Endothelial cell of umbilical vein (primary cell): ENCODE data around the gene PHC2. TPM values are rescaled to one million over a fixed set of nuclear protein-coding genes. Genes with fewer than 3 reads are reported as not detected.

Source experiments
- BruUV-seq: library from RNA; stranded (reverse); fragments of 400-500 nt; replicated peaks from 2 replicates; lab custom pipeline; 2021; lab: Mats Ljungman, UMichigan
- CTCF ChIA-PET: fragments of 300-600, 350-600 bp; sonication (Branson Sonifier 250); formaldehyde crosslinking; loops from one replicate; lab custom pipeline; 2021; ENCODE audit warnings: antibody characterized with exemption, inconsistent platforms; lab: Charles Lee
- POLR2A ChIA-PET: fragments of 300-600, 350-600 bp; sonication (Branson Sonifier 250); formaldehyde crosslinking; loops from one replicate; lab custom pipeline; 2021; ENCODE audit warnings: antibody characterized with exemption, inconsistent platforms; lab: Charles Lee
- DNase-seq: peaks from one replicate; pipeline ENCODE4 v3.0.0-alpha.2; 2011; ENCODE audit warnings: low read depth, low spot score
- FAIRE-seq: peaks from 2 replicates; lab custom pipeline; 2011; peaks lifted over from hg19 to GRCh38; lab: Jason Lieb, UNC
- H2AFZ ChIP-seq: 2 replicates; pipeline ENCODE4 v1.6.0; 2012; ENCODE audit warnings: low read depth, low read length, control low read depth, inconsistent platforms
- H3K27ac ChIP-seq: 2 replicates; pipeline ENCODE4 v1.5.1; 2011; ENCODE audit warnings: low read depth, mild to moderate bottlenecking, control low read depth, low read length, moderate library complexity; ENCODE audit not compliant: insufficient read depth
- H3K27me3 ChIP-seq, 2 experiments: 2 replicates each; pipeline versions ENCODE4 v1.6.0 to v1.6.1; 2011; ENCODE audit warnings: low read length in 2 of 2, mixed read lengths in 1 of 2; ENCODE audit not compliant: control insufficient read depth in 2 of 2, insufficient read depth in 2 of 2
- H3K36me3 ChIP-seq, 2 experiments: 2 replicates in 1 of 2; 3 replicates in 1 of 2; pipeline ENCODE4 v1.5.1; 2011; ENCODE audit warnings: low read length in 2 of 2, mild to moderate bottlenecking in 1 of 2, moderate library complexity in 1 of 2; ENCODE audit not compliant: control insufficient read depth in 2 of 2, insufficient read depth in 2 of 2; ENCODE audit errors: extremely low read depth in 1 of 2
- H3K4me1 ChIP-seq: 3 replicates; pipeline ENCODE4 v1.5.1; 2011; ENCODE audit warnings: mild to moderate bottlenecking, low read length; ENCODE audit not compliant: control insufficient read depth, insufficient read depth; ENCODE audit errors: extremely low read depth
- H3K4me2 ChIP-seq: 2 replicates; pipeline ENCODE4 v1.6.1; 2011; ENCODE audit warnings: low read length, control low read depth, mixed read lengths; ENCODE audit not compliant: insufficient read depth
- H3K4me3 ChIP-seq, 3 experiments: fragments of 200-600 bp in 1 of 3; sonication (generic), shearing (Covaris generic) in 1 of 3; replicated peaks in 1 of 3; 2 replicates each; pipeline ENCODE4 v1.5.1; 2011 to 2016; ENCODE audit warnings: control low read depth in 3 of 3, low read length in 3 of 3, mild to moderate bottlenecking in 2 of 3, inconsistent platforms in 1 of 3, low read depth in 1 of 3, moderate library complexity in 1 of 3; ENCODE audit not compliant: insufficient read depth in 1 of 3
- H3K79me2 ChIP-seq: 2 replicates; pipeline ENCODE4 v1.6.0; 2012; ENCODE audit warnings: low read length, inconsistent platforms; ENCODE audit not compliant: control insufficient read depth, insufficient read depth
- H3K9ac ChIP-seq: replicated peaks from 2 replicates; pipeline ENCODE3; 2011; ENCODE audit warnings: low read length, control low read depth; ENCODE audit not compliant: insufficient read depth; ENCODE audit errors: extremely low read depth
- H3K9me1 ChIP-seq: replicated peaks from 3 replicates; pipeline ENCODE4 v1.6.0; 2011; ENCODE audit warnings: mild to moderate bottlenecking, low read length; ENCODE audit not compliant: control insufficient read depth, insufficient read depth; ENCODE audit errors: extremely low read depth
- H3K9me3 ChIP-seq: replicated peaks from 2 replicates; pipeline ENCODE4 v1.5.1; 2012; ENCODE audit warnings: low read length, inconsistent platforms; ENCODE audit not compliant: control insufficient read depth, insufficient read depth
- H4K20me1 ChIP-seq: replicated peaks from 2 replicates; pipeline ENCODE3; 2011; ENCODE audit warnings: mild to moderate bottlenecking, low read length; ENCODE audit not compliant: control insufficient read depth, insufficient read depth; ENCODE audit errors: extremely low read depth
- CTCF ChIP-seq, 2 donors: IDR thresholded peaks; 1 replicate in 1 of 2; 2 replicates in 1 of 2; pipeline ENCODE4 v1.5.1; 2011; ENCODE audit warnings: low read length in 2 of 2, mild to moderate bottlenecking in 2 of 2, moderate library complexity in 2 of 2, control low read depth in 1 of 2, inconsistent platforms in 1 of 2, low read depth in 1 of 2; ENCODE audit not compliant: insufficient read depth in 1 of 2; ENCODE audit errors: extremely low read depth in 1 of 2
- EZH2 ChIP-seq: IDR thresholded peaks from 2 replicates; pipeline ENCODE4 v1.6.1; 2012; ENCODE audit warnings: borderline replicate concordance, low read depth, mild to moderate bottlenecking, moderate library complexity, low read length, inconsistent platforms; ENCODE audit not compliant: severe bottlenecking
- FOS ChIP-seq: IDR thresholded peaks from 2 replicates; pipeline ENCODE4 v1.6.1; 2011; ENCODE audit warnings: mild to moderate bottlenecking, low read length, moderate library complexity, borderline replicate concordance; ENCODE audit not compliant: insufficient read depth
- GATA2 ChIP-seq: IDR thresholded peaks from 2 replicates; pipeline ENCODE4 v1.7.0; 2011; ENCODE audit warnings: low read depth, mild to moderate bottlenecking, moderate library complexity, mixed read lengths, low read length; ENCODE audit not compliant: insufficient read length, insufficient read depth
- JUN ChIP-seq: IDR thresholded peaks from 2 replicates; pipeline ENCODE4 v1.6.1; 2011; ENCODE audit warnings: borderline replicate concordance, low read depth; ENCODE audit not compliant: insufficient read length, insufficient read depth
- MYC ChIP-seq: IDR thresholded peaks from one replicate; pipeline ENCODE4 v1.6.1; 2011; ENCODE audit warnings: mild to moderate bottlenecking, low read depth, low read length
- POLR2A ChIP-seq: IDR thresholded peaks from 2 replicates; pipeline ENCODE4 v1.6.1; 2012; ENCODE audit warnings: low read depth, mild to moderate bottlenecking, control low read depth, low read length
- POLR2AphosphoS5 ChIP-seq: IDR thresholded peaks from 2 replicates; pipeline ENCODE4 v1.6.1; 2012; ENCODE audit warnings: low read depth, mild to moderate bottlenecking, control low read depth, low read length, moderate library complexity; ENCODE audit not compliant: insufficient read depth
- dilution Hi-C: fragments of 300-500 bp; cut with MboI; formaldehyde crosslinking; loops from one replicate; pipeline ENCODE4 v1.15.0; 2019; ENCODE audit warnings: low sequenced_read_pairs; ENCODE audit not compliant: extremely low pct_ligation_motif_present
- intact Hi-C: fragments of 100-400 bp; cut with micrococcal nuclease; formaldehyde crosslinking; loops from one replicate; pipeline ENCODE4 v1.10.0; 2022
- polyA plus RNA-seq, 4 experiments: library from polyadenylated mRNA; depleted of rRNA in 3 of 4; stranded (reverse) in 3 of 4; unstranded in 1 of 4; fragments of >200 nt; gene quantifications; 2 replicates each; pipeline versions ENCODE4 v1.2.1 to v1.2.3, GENCODE V29; 2011 to 2012; ENCODE audit warnings: missing spikeins in 1 of 4
- total RNA-seq: library from RNA; stranded (reverse); gene quantifications from 2 replicates; pipeline ENCODE4 v1.2.3, GENCODE V29; 2021
- TF ChIP-seq, protein P1 (sequence below): IDR thresholded peaks from 2 replicates; pipeline ENCODE4 v1.6.1; 2011; ENCODE audit not compliant: insufficient read depth, insufficient read length

PHC2 gene
- total and polyA plus RNA-seq, 2 donors (not counting 3 experiments of a cell fraction or from before 2014, with no cell fraction given), result 65.6 to 79.0 TPM

- intact Hi-C loops (loop anchor here (2.0 kb wide), 2 partner anchors 43 to 161 kb away; no protein-coding TSS in a partner anchor), dilution Hi-C loops (no loop called here)
- H3K4me3 ChIP-seq, result no peak overlapping the region
- peak overlapping the region; percentile 56 for H3K27ac ChIP-seq
- CTCF ChIA-PET, result interaction anchor here (0.7 to 1.9 kb wide), 6 partner anchors 17 to 129 kb away, joined by 3 to 11 read pairs (median 4); no protein-coding TSS in a partner anchor
- H4K20me1 ChIP-seq, result peaks cover 9% of the 10 kb centered on the region
- H3K79me2 ChIP-seq, result peaks cover 95% of the 10 kb centered on the region
- H2AFZ ChIP-seq, result no peak overlapping the region
- H3K27me3 ChIP-seq, result no peaks in the 10 kb centered on the region
- peak overlapping the region; percentile 29 for H3K4me2 ChIP-seq
- no peaks in the 10 kb centered on the region for H3K9me3 ChIP-seq
- DNase-seq, result peak; percentile 97
- peaks cover 0 to 5% of the 10 kb centered on the region in 2 experiments for H3K36me3 ChIP-seq
- TF ChIP-seq JUN (peak; percentile 42), CTCF (IDR thresholded peaks at IDR 0.05; ENCODE audit: extremely low read depth in 1 of 2, insufficient read depth in 1 of 2, low read depth in 1 of 2, low read length in 2 of 2) (no peak), GATA2 (no peak), EZH2 (no peak), POLR2A (no peak), POLR2AphosphoS5 (peak; percentile 91), MYC (no peak), FOS (peak; percentile 81)
- TF ChIP-seq, protein P1, sequence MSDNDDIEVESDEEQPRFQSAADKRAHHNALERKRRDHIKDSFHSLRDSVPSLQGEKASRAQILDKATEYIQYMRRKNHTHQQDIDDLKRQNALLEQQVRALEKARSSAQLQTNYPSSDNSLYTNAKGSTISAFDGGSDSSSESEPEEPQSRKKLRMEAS, result peak; percentile 52
- no peaks in the 10 kb centered on the region for H3K9me1 ChIP-seq
- peak; percentile 91 for FAIRE-seq
- peaks cover 85% of the 10 kb centered on the region for H3K4me1 ChIP-seq
- POLR2A ChIA-PET, result interaction anchor here (0.6 kb wide), 1 partner anchor 90 kb away, joined by 3 read pairs; no protein-coding TSS in a partner anchor
- BruUV-seq, result no TSS peak
- H3K9ac ChIP-seq, result no peak overlapping the region
Measured at GRCh38 chr1:33342041-33342723, 88.7 kb downstream of the PHC2 start.
